ENCODE data around the gene SWAP70. TPM values are rescaled to one million over a fixed set of nuclear protein-coding genes. Genes with fewer than 3 reads are reported as not detected.

The SWAP70 gene
- total and polyA plus RNA-seq, 9 of the 15 experiments (the other 6 are each of a cell fraction or from before 2014, with no cell fraction given): 1.7 to 4.9 (median 3.9) TPM

DNA sequence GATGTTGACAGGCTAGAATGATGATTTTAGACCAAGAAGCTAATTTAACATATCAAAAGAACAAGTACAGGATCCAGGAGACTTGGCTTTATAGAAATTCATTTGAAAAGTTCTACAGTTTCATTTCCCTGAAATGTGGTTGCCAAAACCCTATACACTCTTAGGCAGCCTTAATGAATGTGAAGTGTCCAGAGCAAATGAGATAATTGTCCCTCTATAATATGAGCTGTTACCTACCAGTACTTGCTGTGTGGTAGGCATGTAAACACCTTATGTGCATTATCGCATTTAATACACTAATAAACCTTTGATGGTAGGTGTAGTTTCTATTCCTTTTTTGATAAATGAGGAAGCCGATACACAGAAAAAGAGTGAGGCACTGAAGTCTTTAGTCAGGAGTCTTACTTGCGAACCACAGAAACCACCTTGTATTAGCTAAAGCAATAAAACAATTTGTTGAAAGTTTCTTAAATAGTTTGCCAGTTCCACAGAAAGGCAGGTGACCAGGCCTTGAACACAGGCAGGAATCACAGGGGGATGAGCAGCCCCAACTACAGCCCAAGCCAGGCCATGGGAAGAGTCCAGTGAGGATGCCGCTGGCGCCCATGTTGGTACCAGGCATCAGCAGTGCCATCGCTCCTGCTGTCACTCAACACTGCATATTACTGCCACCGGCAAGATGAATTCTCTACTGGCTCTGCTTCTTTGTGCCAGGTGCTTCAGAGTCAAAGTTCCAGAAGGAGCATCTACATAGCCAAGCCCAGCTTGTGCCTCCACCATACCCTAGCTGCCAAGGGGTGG, 81.7 kb downstream of the SWAP70 start:
- Histone ChIP-seq H4K20me1 (replicated peaks; ENCODE audit: control insufficient read depth, insufficient read depth, low read length) (no peaks in the 10 kb centered on the region), H3K36me3 (ENCODE audit: control insufficient read depth, insufficient read depth, low read length) (no peaks in the 10 kb centered on the region), H3K4me2 (ENCODE audit: insufficient read depth, low read length) (no peak overlapping the region), H3K27ac (ENCODE audit: extremely low read depth, low read depth, low read length) (no peak overlapping the region), H3K9me3 (replicated peaks; ENCODE audit: control insufficient read depth, insufficient read depth, low read depth, low read length) (no peaks in the 10 kb centered on the region), H3K9me1 (ENCODE audit: control insufficient read depth, insufficient read depth, low read length) (no peaks in the 10 kb centered on the region), H3K9ac (ENCODE audit: insufficient read depth in 1 of 2, low read depth in 2 of 2, low read length in 2 of 2) (no peak overlapping the region), H3K4me3 (no peak overlapping the region), H3K27me3 (ENCODE audit: control insufficient read depth in 2 of 2, insufficient read depth in 2 of 2, low read length in 2 of 2) (no peaks in the 10 kb centered on the region), H3K79me2 (ENCODE audit: control insufficient read depth, insufficient read depth, low read length) (no peaks in the 10 kb centered on the region), H3K4me1 (replicated peaks in 1 of 2; ENCODE audit: control insufficient read depth in 2 of 2, insufficient read depth in 2 of 2, low read length in 2 of 2) (no peaks in the 10 kb centered on the region; a peak in 1 of 5 replicates), H2AFZ (ENCODE audit: low read depth, low read length) (no peak overlapping the region)
- WGBS (ENCODE audit: insufficient coverage, low coverage, missing lambda C conversion rate): 50% methylated on average over 7 of the region's 7 CpGs
- DNase-seq (ENCODE audit: extremely low read depth in 1 of 4, low spot score in 3 of 4) (no peak), ATAC-seq (no peak), FAIRE-seq (no peak)
- POLR2A ChIA-PET: interaction anchor here (1.0 kb wide), 1 partner anchor 170 kb away, joined by 3 read pairs; no protein-coding TSS in a partner anchor
- in situ Hi-C loops (cut with MboI): loop anchor here (5.0 kb wide), 1 partner anchor 208 kb away; no protein-coding TSS in a partner anchor
- CTCF ChIA-PET (ENCODE audit: low intra/inter-chr PET ratio): no interaction called here
- no TSS peak for BruUV-seq (replicated peaks)
- TF ChIP-seq, protein P1, sequence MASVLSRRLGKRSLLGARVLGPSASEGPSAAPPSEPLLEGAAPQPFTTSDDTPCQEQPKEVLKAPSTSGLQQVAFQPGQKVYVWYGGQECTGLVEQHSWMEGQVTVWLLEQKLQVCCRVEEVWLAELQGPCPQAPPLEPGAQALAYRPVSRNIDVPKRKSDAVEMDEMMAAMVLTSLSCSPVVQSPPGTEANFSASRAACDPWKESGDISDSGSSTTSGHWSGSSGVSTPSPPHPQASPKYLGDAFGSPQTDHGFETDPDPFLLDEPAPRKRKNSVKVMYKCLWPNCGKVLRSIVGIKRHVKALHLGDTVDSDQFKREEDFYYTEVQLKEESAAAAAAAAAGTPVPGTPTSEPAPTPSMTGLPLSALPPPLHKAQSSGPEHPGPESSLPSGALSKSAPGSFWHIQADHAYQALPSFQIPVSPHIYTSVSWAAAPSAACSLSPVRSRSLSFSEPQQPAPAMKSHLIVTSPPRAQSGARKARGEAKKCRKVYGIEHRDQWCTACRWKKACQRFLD (CRISPR knock-in tag; IDR thresholded peaks at IDR 0.05): no peak
- no peak for TF ChIP-seq CAMTA2 (CRISPR knock-in tag; conservative IDR thresholded peaks at IDR 0.05)
- no peak for TF ChIP-seq FOXK1 (CRISPR knock-in tag; IDR thresholded peaks at IDR 0.05; ENCODE audit: borderline replicate concordance)
- no peak for TF ChIP-seq DNMT1 (IDR thresholded peaks at IDR 0.05)
- no peak for TF ChIP-seq ZBTB7A (IDR thresholded peaks at IDR 0.05; ENCODE audit: borderline replicate concordance, control insufficient read depth, low read depth, low read length)
- TF ChIP-seq U2AF2 (optimal IDR thresholded peaks at IDR 0.05; ENCODE audit: low read depth, low read length): no peak
- TF ChIP-seq, protein P2, sequence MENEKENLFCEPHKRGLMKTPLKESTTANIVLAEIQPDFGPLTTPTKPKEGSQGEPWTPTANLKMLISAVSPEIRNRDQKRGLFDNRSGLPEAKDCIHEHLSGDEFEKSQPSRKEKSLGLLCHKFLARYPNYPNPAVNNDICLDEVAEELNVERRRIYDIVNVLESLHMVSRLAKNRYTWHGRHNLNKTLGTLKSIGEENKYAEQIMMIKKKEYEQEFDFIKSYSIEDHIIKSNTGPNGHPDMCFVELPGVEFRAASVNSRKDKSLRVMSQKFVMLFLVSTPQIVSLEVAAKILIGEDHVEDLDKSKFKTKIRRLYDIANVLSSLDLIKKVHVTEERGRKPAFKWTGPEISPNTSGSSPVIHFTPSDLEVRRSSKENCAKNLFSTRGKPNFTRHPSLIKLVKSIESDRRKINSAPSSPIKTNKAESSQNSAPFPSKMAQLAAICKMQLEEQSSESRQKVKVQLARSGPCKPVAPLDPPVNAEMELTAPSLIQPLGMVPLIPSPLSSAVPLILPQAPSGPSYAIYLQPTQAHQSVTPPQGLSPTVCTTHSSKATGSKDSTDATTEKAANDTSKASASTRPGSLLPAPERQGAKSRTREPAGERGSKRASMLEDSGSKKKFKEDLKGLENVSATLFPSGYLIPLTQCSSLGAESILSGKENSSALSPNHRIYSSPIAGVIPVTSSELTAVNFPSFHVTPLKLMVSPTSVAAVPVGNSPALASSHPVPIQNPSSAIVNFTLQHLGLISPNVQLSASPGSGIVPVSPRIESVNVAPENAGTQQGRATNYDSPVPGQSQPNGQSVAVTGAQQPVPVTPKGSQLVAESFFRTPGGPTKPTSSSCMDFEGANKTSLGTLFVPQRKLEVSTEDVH (IDR thresholded peaks at IDR 0.05; ENCODE audit: low read depth, partially characterized antibody): no peak
- TF ChIP-seq POLR2G (IDR thresholded peaks at IDR 0.05; ENCODE audit: low read depth, low read length): no peak
- intact Hi-C loops (cut with micrococcal nuclease): no loop called here

All from K562 (cell line).